GM23248 (cell line): ENCODE results near the gene CORIN.

Experiments used
- EZH2 ChIP-seq: fragments of 200-600 bp; sonication (generic); IDR thresholded peaks from 2 replicates; pipeline ENCODE4 v1.6.1; 2018; ENCODE audit warnings: antibody characterized with exemption, mild to moderate bottlenecking; ENCODE audit not compliant: insufficient read depth, poor library complexity, severe bottlenecking
- EZH2phosphoT487 ChIP-seq: fragments of 200-600 bp; sonication (generic); IDR thresholded peaks from 2 replicates; pipeline ENCODE4 v1.6.1; 2018; ENCODE audit warnings: antibody characterized with exemption, moderate library complexity, mild to moderate bottlenecking, low read depth; ENCODE audit not compliant: insufficient read depth

GRCh38 chr4:47551682-47552081, 286.2 kb downstream of the CORIN start:
- TF ChIP-seq EZH2phosphoT487 (no peak), EZH2 (no peak)
